ENCODE results near the gene LPP. TPM values are rescaled to one million over a fixed set of nuclear protein-coding genes. Genes with fewer than 3 reads are reported as not detected.

Gene LPP
- total RNA-seq, 1 experiment from 2014 or later: 54.0 TPM

- TF ChIP-seq REST (IDR thresholded peaks at IDR 0.05; ENCODE audit: low read depth) (no peak), MAX (IDR thresholded peaks at IDR 0.05) (no peak), SRF (IDR thresholded peaks at IDR 0.05; ENCODE audit: low read depth) (no peak)
These were observed 495.6 kb downstream of the LPP start (continued) for GRCh38 chr3:188649521-188649920.

GRCh38 chr3:188656196-188656982 lies 502.4 kb downstream of the LPP start:
- no peak overlapping the region for H3K9ac ChIP-seq (ENCODE audit: low read length)
- peaks cover 4% of the 10 kb centered on the region; the same call in 1 of the 2 replicates for H4K20me1 ChIP-seq (ENCODE audit: insufficient read depth)
- no peaks in the 10 kb centered on the region for H3K36me3 ChIP-seq (ENCODE audit: control insufficient read depth in 1 of 2, insufficient read depth in 2 of 2, low read length in 2 of 2)
- no peaks in the 10 kb centered on the region for H3K27me3 ChIP-seq (ENCODE audit: insufficient read depth, low read length)
- H2AFZ ChIP-seq (ENCODE audit: low read depth, low read length, poor library complexity, severe bottlenecking): no peak overlapping the region
- intact Hi-C loops (cut with micrococcal nuclease): no loop called here
- no peak for TF ChIP-seq REST (IDR thresholded peaks at IDR 0.05; ENCODE audit: low read depth)
- no peak for TF ChIP-seq RAD21 (IDR thresholded peaks at IDR 0.05; ENCODE audit: low read depth)
- no peak for TF ChIP-seq EZH2phosphoT487 (IDR thresholded peaks at IDR 0.05; ENCODE audit: borderline replicate concordance)
- no peak for TF ChIP-seq FOSL1 (IDR thresholded peaks at IDR 0.05; ENCODE audit: low read depth)
- TF ChIP-seq POLR2A (IDR thresholded peaks at IDR 0.05; ENCODE audit: borderline replicate concordance, extremely low read depth, insufficient read depth, insufficient read length): no peak
- TF ChIP-seq EGR1 (IDR thresholded peaks at IDR 0.05; ENCODE audit: low read depth): no peak
- TF ChIP-seq POLR2AphosphoS5 (IDR thresholded peaks at IDR 0.05; ENCODE audit: low read depth, low read length): no peak
- TF ChIP-seq CBX3 (IDR thresholded peaks at IDR 0.05; ENCODE audit: low read depth): no peak
- TF ChIP-seq ZNF274 (IDR thresholded peaks at IDR 0.05; ENCODE audit: low read depth, low read length): no peak
- no peak for TF ChIP-seq CEBPB (IDR thresholded peaks at IDR 0.05; ENCODE audit: low read depth)
- no peak for TF ChIP-seq SIN3A (IDR thresholded peaks at IDR 0.05; ENCODE audit: low read depth)
- no peak for TF ChIP-seq ZFX (IDR thresholded peaks at IDR 0.05)
- no peak for TF ChIP-seq JUND (IDR thresholded peaks at IDR 0.05)
- TF ChIP-seq YY1 (IDR thresholded peaks at IDR 0.05; ENCODE audit: extremely low read depth, insufficient replicate concordance, low read depth, low read length): no peak
- TF ChIP-seq SRF (IDR thresholded peaks at IDR 0.05; ENCODE audit: low read depth): no peak
- no peak for TF ChIP-seq EZH2 (IDR thresholded peaks at IDR 0.05)
- no peak for TF ChIP-seq ATF3 (IDR thresholded peaks at IDR 0.05)
- TF ChIP-seq ELF1 (IDR thresholded peaks at IDR 0.05; ENCODE audit: borderline replicate concordance, low read depth): no peak
- H3K79me2 ChIP-seq (ENCODE audit: insufficient read depth, low read length): no peaks in the 10 kb centered on the region
- no peak for ATAC-seq
- RAD21 ChIA-PET (ENCODE audit: low non-redundant PET in 1 of 2, low total read pairs in 2 of 2, uncharacterized antibody in 2 of 2, unreplicated experiment in 2 of 2): interaction anchor here in 1 of 2 experiments (0.6 kb wide), 1 partner anchor 132 kb away, joined by 3 read pairs; no protein-coding TSS in a partner anchor
- H3K4me2 ChIP-seq (ENCODE audit: low read length): no peak overlapping the region
- H3K4me1 ChIP-seq (ENCODE audit: control insufficient read depth in 1 of 2, insufficient read depth in 2 of 2, low read length in 2 of 2): no peaks in the 10 kb centered on the region
- CTCF ChIA-PET: no interaction called here
- H3K4me3 ChIP-seq (replicated peaks in 1 of 2; ENCODE audit: low read depth in 1 of 2, low read length in 2 of 2): no peak overlapping the region
- DNase-seq (ENCODE audit: low read depth, low spot score): no peak
- no peaks in the 10 kb centered on the region for H3K9me3 ChIP-seq (ENCODE audit: control insufficient read depth in 1 of 2, insufficient read depth in 1 of 2, low read depth in 1 of 2, low read length in 2 of 2)
- H3K27ac ChIP-seq (ENCODE audit: low read depth, low read length): no peak overlapping the region
- BruUV-seq (replicated peaks): no TSS peak
- POLR2A ChIA-PET: no interaction called here
- H3K9me2 ChIP-seq (ENCODE audit: insufficient read depth): no peaks in the 10 kb centered on the region
